Measurements from ENCODE around the gene TWSG1. TPM values are rescaled to one million over a fixed set of nuclear protein-coding genes. Genes with fewer than 3 reads are reported as not detected.
"Not testable (repeated sequence)": the region's sequence is repeated elsewhere in the genome, so short reads cannot be mapped to it uniquely, and the experiment has no call there.

The TWSG1 gene
- total RNA-seq, 1 donor from 2014 or later = 19.2 TPM

DNA sequence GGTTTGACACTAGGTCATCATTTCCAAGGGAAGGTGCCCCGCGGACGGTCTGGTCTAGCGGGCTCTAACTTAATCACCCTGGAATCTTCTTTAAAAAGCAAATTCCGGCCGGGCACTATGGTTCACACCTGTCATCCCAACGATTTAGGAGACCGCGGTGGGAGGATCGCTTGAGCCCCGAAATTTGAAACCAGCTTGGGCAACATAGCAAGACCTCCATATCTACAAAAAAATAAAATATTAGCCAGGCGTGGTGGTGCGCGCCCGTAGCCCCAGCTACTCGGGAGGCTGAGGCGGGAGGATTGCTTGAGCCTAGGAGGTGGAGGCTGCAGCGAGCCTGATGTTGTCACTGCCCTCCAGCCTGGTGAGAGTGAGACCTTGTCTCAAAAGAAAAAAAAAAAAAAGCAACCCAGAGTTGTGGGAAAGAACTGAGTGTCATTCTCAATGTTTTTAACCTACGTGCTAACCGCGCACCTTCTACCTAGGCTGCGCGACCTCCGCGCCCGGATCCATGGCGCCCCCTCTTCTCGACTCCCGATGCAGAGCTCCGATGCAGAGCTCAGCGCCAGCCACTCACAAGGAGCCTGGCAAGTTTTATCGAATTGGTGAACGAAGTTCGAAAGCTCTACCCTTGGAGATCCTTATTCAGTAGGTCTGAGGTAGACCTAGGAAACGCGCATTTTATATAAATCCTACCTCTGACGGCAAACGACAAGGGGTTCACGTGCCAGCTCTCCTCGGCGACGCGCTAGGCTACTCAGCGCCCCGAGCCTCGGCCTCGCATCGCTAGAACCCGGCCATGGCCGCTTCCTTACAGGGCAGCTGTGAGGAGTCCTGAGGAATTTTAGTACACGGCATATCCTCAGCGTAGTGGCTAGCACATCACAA, 888 bp upstream of the TWSG1 start:
- intact Hi-C loops (cut with DNase I) = loop anchor here (10.0 kb wide), 2 partner anchors 141 to 229 kb away; partner anchors contain the start of genes NDUFV2 and RALBP1
- no peak for DNase-seq (ENCODE audit: low spot score)

DNA sequence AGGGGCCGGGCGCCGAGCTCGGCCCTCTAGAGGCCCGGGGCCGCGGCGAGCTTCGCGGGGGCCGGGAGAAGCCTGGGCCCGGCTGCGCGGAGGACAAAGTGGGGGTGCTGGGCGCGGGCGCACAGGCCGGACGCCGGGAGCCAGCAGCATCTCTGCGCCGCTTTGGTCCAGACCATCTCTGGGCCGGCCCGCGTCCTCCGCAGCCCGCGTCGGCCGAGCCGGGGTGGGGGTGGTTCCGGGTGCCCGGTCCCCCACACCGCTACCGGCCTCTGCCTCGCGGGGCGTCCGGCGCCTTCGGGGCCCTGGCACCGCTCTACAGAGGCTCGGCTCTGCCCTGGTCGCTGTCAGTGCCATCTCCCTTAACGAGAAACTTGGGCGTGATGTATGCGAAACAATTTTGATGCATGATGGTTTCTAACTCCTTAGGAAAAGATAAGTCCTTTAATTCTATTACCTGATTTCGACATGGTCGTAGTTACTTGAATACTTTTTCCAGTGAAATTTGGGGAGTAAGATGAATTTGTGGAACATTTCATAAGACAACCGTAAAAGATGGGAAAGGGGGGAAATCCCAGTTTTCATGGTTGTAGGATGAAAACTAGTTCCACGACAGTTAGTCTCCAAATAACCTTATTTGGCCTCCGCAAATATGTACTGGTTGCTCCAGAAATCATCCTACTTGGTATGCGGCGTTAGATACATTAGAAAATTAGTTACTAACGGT, 562 bp downstream of the TWSG1 start:
- intact Hi-C loops (cut with DNase I) = loop anchor here (10.0 kb wide), 2 partner anchors 140 to 230 kb away; partner anchors contain the start of genes NDUFV2 and RALBP1
- DNase-seq (ENCODE audit: low spot score) = peak; percentile 73

DNA sequence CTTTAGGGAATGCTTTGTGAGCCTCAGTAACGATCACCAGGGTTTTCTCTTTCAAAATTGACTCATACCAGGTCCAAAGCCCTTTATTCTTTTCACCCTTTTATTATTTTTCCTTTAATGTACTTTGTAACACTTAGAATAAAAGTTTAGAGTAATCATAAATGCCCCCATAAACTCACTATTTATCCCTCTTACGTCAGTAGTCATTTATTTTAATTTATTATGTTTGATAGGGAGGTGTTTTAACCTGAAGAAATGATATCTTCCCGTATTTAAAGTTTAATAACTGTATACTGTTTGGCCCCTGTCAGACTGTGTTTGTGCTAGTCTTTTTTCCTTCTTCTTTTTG, 1.1 kb downstream of the TWSG1 start:
- intact Hi-C loops (cut with DNase I) = loop anchor here (10.0 kb wide), 2 partner anchors 139 to 231 kb away; partner anchors contain the start of genes NDUFV2 and RALBP1
- DNase-seq (ENCODE audit: low spot score) = no peak

DNA sequence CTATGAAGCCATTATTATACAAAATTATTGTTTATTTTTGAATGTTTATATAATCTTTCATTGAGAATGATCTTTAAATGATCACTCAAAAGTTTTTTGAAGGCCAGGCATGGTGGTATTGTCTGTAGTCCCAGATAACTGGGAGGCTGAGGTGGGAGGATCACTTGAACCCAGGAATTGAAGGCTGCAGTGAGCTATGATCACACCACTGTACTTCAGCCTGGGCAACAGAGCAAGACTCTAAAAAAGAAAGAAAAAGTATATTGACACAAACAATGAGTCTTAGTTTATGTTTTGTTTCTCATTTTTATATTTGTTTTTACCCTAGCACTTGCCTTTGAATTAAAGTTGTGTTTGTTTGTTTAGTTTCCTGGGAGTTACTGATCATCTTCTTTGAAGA, 2.3 kb downstream of the TWSG1 start:
- no peak for DNase-seq (ENCODE audit: low spot score)
- intact Hi-C loops (cut with DNase I) = loop anchor here (10.0 kb wide), 2 partner anchors 138 to 232 kb away; partner anchors contain the start of genes NDUFV2 and RALBP1

DNA sequence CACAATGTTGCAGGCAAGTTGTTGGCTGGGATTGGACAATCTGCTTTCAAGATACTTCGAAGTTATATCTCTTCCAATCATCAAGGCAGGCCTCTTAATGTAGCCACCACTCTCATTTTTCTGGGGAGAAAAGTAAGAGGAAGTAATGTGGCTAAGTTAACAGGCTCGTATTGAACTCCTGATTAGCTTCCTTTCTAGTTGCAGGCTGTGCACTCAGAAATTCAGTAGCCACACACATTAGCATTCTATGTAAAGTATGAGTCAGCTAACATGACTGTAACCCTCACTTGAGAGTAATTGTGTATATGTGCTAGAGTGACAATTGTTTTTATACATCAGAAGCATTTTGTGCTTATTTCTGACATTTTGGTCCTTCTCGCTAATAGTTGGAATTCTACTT, 3.3 kb downstream of the TWSG1 start:
- intact Hi-C loops (cut with DNase I) = loop anchor here (10.0 kb wide), 2 partner anchors 137 to 233 kb away; partner anchors contain the start of genes NDUFV2 and RALBP1
- DNase-seq (ENCODE audit: low spot score) = no peak

DNA sequence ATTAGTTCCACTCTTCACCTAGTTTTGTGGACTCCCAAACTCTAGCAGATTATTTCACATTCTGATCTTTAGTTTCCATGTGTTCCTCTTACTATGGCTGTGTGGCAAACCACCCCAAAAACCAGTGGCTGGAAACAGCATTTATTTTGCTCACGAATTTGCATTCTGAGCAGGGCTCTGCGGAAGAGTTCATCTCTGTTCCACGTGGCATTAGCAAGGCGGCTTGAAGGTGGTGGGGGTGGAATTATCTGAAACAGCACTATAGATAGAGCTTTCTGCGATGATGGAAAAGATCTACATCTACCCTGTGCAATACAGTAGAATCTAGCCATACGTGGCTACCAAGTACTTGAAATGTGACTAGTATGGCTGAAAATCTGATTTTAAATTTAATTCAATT, 5.9 kb downstream of the TWSG1 start:
- DNase-seq (ENCODE audit: low spot score) = no peak
- intact Hi-C loops (cut with DNase I) = no loop called here

DNA sequence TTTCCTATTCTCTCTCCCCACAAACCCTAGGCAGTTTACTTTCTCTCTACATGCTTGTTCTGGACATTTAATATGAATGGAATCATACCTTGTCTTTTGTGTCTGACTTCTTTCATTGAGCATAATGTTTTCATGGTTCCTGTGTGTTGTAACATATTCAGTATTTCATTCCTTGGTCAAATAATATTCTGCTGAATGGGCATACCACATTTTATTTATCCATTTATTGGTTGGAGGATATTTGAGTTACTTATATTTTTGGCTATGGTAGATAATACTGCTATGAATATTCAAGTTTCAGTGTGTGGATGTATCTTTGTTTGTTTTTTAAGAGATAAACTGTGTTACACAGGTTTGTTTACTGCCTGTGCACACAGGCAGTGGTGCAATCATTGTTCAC, 9.0 kb downstream of the TWSG1 start:
- DNase-seq (ENCODE audit: low spot score) = no peak
- intact Hi-C loops (cut with DNase I) = no loop called here

DNA sequence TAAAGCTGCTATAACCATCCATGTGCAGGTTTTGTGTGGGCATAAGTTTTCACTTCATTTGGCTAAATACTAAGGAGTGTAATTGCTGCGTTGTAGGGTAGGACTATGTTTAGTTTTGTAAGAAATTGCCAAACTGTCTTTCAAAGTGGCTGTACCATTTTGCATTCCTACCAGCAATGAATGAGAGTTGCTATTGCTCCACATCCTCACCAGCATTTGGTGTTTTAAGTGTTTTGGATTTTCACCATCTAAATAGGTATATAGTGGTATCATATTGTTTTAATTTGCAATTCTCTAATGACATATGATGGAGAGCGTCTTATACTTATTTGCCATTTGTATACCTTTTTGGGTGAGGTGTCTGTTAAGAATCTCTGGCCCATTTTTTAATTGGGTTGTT, 12.2 kb downstream of the TWSG1 start:
- DNase-seq (ENCODE audit: low spot score) = no peak
- intact Hi-C loops (cut with DNase I) = no loop called here

DNA sequence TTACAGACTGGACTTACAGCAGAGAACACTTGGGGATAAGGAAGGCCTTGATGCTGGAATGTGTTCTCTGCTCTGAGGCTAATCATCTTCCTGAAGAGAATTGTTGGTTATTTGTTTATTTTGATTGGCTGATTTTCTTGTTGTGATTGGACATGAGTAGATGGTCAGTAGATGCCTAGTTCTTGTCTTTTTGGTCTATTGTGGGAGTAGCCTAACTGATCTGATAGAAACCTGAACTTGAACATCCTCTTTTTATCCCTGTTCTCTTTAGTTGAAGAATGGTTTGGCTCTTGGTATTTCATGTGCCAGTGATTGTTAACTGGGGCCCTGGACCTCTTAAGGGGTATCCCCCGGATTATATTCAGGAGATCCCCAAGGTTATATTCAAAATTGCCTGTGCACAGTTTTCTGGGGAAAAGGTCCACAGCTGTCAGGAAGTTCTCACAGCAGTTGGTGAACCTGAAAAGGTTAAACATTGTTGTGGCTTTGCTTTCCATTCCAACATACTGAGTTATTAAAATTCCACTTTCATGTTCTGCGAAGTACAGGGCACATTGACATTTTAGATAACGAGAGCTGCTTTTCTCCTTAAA, 13.6 kb downstream of the TWSG1 start:
- intact Hi-C loops (cut with DNase I) = no loop called here
- DNase-seq (ENCODE audit: low spot score) = no peak

DNA sequence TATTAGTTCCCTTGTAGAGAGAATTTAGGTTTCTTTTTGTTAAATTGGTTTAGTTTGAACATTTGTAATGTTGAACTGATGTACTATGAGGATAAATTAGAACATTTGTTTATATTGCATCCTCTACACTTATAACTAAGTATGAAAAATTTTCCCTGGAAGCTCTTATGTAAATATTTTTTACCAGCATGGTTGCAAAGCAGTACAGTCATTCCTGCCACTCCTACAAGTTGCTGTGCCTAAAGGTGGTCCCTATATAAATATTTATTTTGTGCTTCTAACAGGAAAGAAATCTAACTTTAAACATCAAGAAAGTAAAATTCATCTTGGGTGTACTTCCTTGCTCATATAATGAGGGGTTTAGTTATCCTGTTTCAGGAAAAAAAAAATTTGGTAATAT, 14.2 kb downstream of the TWSG1 start:
- no peak for DNase-seq (ENCODE audit: low spot score)
- intact Hi-C loops (cut with DNase I) = no loop called here

DNA sequence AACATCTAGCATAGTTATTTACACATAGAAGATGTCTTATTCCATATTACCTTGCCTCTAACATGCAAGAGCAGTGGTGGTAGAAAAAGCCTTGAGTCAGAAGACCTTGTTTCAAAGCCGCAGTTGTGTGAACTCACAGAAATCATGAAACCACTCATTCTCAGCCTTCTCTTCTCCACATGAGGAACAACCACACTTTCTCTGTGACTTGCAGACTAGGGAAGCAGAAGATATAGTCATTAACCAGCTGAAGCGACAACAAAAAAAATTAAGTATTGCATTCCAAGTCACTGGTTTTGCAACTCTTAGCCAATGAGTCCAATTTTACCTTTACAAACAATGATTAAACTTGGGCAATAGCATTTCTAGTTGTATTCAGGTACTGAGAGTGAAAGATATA, 19.0 kb downstream of the TWSG1 start:
- intact Hi-C loops (cut with DNase I) = loop anchor here (10.0 kb wide), 1 partner anchor 151 kb away; no protein-coding TSS in a partner anchor
- DNase-seq (ENCODE audit: low spot score) = no peak

DNA sequence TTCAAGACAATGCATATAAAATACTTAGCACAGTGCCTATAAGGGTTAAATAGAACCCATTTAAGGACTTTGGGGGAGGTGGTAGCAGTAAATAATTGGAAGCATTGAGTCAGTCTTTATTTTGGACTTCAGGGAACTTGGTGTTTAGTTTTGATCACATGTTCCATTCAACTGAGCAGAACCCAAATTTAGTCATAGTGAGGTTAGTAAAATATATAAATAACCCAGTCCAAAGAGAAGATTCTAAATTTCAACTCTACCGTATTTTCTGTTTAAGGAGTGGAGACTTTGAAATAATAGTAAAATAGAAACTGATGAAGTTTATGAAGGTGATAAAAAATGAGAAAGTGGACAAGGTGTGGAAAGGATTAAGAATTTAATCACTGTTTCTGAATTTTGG, 19.7 kb downstream of the TWSG1 start:
- intact Hi-C loops (cut with DNase I) = loop anchor here (10.0 kb wide), 1 partner anchor 151 kb away; no protein-coding TSS in a partner anchor
- DNase-seq (ENCODE audit: low spot score) = no peak

DNA sequence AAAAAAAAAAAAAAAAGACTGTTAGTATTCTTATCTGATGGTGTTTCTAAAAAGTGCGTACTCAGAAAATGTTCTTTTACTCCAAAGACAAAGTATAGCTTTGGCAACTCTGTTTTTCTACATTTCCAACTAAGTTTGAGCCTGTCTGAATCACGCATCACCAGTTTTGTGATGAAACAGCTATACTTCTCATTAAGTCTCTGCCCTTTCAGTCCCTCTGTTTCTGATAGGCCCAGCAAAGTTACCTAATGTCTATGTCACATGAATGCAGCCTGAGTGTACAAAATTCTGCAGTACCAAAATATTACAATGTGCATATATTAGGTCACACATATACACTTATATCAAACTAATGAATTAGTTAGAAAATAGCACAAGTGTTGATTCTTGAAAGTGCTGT, 22.4 kb downstream of the TWSG1 start:
- intact Hi-C loops (cut with DNase I) = loop anchor here (10.0 kb wide), 1 partner anchor 148 kb away; no protein-coding TSS in a partner anchor
- no peak for DNase-seq (ENCODE audit: low spot score)

DNA sequence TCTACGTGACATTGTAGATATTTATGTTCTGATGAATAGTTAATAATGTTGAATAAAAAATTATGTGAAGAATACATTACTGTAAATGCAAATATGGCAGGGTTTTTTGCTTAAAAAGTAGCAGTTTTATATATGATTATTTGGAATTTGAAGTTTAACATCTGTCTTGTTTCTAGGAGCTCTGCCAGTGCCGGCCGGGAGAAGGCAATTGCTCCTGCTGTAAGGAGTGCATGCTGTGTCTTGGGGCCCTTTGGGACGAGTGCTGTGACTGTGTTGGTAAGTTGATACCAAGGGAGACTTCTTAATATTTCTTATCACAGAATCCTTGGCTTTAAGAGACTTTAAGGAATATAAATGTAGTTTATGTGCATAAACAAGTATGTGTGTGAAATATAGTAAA, 25.2 kb downstream of the TWSG1 start:
- no peak for DNase-seq (ENCODE audit: low spot score)
- intact Hi-C loops (cut with DNase I) = loop anchor here (10.0 kb wide), 1 partner anchor 145 kb away; no protein-coding TSS in a partner anchor

DNA sequence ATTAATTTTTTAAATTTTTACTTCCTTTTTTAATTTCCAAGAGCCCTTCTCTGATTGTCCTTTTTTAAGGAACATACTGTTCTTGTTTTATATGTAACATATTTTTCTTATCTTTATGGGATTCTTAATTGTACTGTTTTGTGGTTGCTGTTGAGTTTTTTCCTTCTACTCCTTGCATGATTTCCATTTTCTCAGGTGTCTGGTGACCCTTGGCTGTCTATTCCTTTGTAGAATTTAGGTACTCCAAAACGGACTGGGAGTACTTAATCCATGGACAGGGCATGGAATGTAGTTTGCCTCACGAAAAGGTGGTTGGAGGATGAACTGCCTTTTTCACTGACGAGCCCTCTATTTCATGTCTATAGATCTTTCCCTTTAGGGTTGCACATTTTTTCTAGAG, 26.6 kb downstream of the TWSG1 start:
- intact Hi-C loops (cut with DNase I) = no loop called here
- DNase-seq (ENCODE audit: low spot score) = no peak

DNA sequence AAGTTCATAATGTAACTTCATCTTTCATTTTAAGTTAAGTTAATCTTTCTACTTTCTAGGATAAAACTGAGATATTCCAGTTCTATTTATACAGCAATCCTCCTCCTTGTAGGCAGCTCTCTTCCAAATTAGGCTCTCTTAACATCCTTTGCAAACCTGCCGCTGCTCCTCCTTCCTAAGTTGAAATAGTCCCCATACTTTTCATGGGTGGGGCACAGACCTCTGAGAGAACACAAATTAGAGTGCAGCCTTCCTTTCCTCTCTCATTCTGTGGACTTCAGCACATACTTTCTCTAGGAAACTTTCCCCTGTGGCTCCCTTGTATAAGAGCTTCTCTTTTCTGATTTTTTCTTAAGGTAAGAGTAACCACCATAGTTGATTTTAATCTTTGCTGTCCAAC, 28.3 kb downstream of the TWSG1 start:
- no peak for DNase-seq (ENCODE audit: low spot score)
- intact Hi-C loops (cut with DNase I) = no loop called here

DNA sequence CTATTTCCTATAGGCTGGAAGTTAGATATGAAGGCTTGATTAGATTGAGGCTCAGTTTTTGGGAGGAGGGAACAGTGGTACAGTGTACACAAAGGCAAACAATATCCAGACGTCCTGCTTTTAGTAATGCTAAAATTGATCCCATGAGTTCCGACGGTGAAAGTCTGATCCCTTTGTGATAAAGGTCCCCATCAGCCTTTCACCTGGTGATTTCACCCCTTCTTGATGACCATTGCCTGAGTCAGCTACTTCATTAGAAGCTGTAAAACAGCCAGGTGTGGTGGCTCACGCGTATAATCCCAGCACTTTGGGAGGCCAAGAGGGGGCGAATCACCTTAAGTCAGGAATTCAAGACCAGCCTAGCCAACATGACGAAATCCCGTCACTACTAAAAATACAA, 29.7 kb downstream of the TWSG1 start:
- intact Hi-C loops (cut with DNase I) = no loop called here
- no peak for DNase-seq (ENCODE audit: low spot score)

DNA sequence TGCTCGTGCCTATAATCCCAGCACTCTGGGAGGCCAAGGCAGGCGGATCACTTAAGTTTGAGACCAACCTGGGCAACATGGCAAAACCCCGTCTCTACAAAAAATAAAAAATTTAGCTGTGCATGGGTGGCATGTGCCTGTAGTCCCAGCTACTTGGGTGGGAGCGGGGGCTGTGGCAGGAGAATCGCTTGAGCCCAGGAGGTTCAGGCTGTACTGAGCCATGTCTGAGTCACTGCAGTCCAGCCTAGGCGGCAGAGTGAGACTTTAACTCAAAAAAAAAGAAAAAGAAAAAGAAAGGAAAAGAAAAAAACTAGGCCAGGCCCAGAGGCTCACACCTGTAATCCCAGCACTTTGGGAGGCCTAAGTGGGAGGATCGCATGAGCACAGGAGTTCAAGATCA, 30.8 kb downstream of the TWSG1 start:
- no peak for DNase-seq (ENCODE audit: low spot score)
- intact Hi-C loops (cut with DNase I) = no loop called here

DNA sequence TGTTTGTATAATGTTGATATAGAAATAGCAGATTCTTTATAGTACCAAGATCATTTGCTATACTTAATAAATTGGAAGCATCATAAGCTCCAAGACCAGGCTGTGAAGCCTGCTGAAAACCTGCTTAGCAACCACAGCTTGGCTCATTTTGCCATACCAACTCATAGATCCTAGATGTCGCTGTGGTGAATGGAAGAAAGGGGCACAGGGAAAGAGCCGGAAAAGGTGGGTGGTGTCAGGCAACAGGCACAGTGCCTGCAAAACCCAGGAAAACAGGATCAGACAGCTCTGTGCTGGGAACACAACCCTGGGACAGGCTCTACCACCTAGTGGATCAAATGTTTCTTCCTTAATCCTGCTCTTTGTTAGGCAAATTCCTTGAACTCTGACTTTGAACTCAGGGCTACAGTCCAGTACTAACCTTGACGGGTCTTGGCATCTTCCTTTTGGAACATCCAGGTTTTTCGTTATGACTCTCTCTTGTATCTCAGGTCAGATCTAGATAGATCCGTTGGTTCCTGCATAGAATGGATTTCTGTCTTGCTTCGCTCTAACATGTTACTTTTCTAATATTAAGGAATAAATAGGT, 31.6 kb downstream of the TWSG1 start:
- intact Hi-C loops (cut with DNase I) = no loop called here
- no peak for DNase-seq (ENCODE audit: low spot score)

DNA sequence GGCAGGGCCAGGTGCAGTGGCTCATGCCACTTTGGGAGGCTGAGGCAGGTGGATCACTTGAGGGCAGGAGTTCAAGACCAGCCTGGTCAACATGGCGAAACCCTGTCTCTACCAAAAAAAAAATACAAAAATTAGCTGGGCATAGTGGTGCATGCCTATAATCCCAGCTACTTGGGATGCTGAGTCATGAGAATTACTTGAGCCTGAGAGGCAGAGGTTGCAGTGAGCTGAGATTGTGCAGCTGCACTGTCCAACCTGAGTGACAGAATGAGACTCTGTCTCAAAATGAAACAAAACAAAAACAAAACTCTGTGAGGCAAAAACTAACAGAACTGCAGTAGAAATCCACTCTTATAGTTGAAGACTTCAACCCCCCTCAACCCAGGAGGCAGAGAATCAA, 38.7 kb downstream of the TWSG1 start:
- DNase-seq (ENCODE audit: low spot score); intact Hi-C loops (cut with DNase I): not testable (repeated sequence)
